CD14-positive monocyte (primary cell): ENCODE measurements around the gene GCNA. TPM values are rescaled to one million over a fixed set of nuclear protein-coding genes. Genes with fewer than 3 reads are reported as not detected.

Experiments
- DNase-seq, 3 donors: peaks; one replicate each; pipeline ENCODE4 v3.0.0-alpha.2; 2011 to 2022
- H2AFZ ChIP-seq: 2 replicates; pipeline ENCODE4 v1.6.0; 2012; ENCODE audit warnings: mild to moderate bottlenecking, low read depth, low read length, inconsistent platforms; ENCODE audit not compliant: insufficient read depth, poor library complexity, severe bottlenecking
- H3K27ac ChIP-seq, 2 donors: 1 replicate in 1 of 2; 2 replicates in 1 of 2; pipeline ENCODE4 v1.5.1; 2012 to 2013; ENCODE audit warnings: low read length in 2 of 2, control low read depth in 1 of 2, inconsistent platforms in 1 of 2, low read depth in 1 of 2, mild to moderate bottlenecking in 1 of 2
- H3K27me3 ChIP-seq, 2 donors: one replicate each; pipeline versions ENCODE4 v1.6.0 to v1.6.1; 2011 to 2013; ENCODE audit warnings: low read length in 2 of 2; ENCODE audit not compliant: control insufficient read depth in 2 of 2, insufficient read depth in 2 of 2
- H3K36me3 ChIP-seq, 2 donors: replicated peaks in 1 of 2; 1 replicate in 1 of 2; 2 replicates in 1 of 2; pipeline versions ENCODE4 v1.5.1 to v1.6.1; 2012 to 2013; ENCODE audit warnings: low read length in 2 of 2, control low read depth in 1 of 2, inconsistent platforms in 1 of 2, mild to moderate bottlenecking in 1 of 2; ENCODE audit not compliant: insufficient read depth in 2 of 2, control insufficient read depth in 1 of 2
- H3K4me1 ChIP-seq, 2 donors: 1 replicate in 1 of 2; 2 replicates in 1 of 2; pipeline versions ENCODE4 v1.5.1 to v1.6.1; 2012 to 2013; ENCODE audit warnings: low read length in 2 of 2, control low read depth in 1 of 2, inconsistent platforms in 1 of 2, mild to moderate bottlenecking in 1 of 2, moderate library complexity in 1 of 2; ENCODE audit not compliant: insufficient read depth in 2 of 2, control insufficient read depth in 1 of 2
- H3K4me2 ChIP-seq: replicated peaks from 2 replicates; pipeline ENCODE3; 2012; ENCODE audit warnings: low read length, moderate library complexity, mild to moderate bottlenecking; ENCODE audit not compliant: poor library complexity, severe bottlenecking; ENCODE audit errors: extremely low read depth
- H3K4me3 ChIP-seq, 3 experiments: fragments of 200-600 bp in 1 of 3; sonication (generic) in 1 of 3; replicated peaks in 1 of 3; 1 replicate in 2 of 3; 2 replicates in 1 of 3; pipeline ENCODE4 v1.5.1; 2011 to 2013; ENCODE audit warnings: low read length in 3 of 3, mild to moderate bottlenecking in 3 of 3, control low read depth in 2 of 3, low read depth in 2 of 3, inconsistent platforms in 1 of 3, moderate library complexity in 1 of 3
- H3K79me2 ChIP-seq: 2 replicates; pipeline ENCODE4 v1.6.0; 2012; ENCODE audit warnings: mild to moderate bottlenecking, control low read depth, inconsistent platforms, low read length, moderate library complexity; ENCODE audit not compliant: insufficient read depth
- H3K9ac ChIP-seq: 2 replicates; pipeline ENCODE4 v1.6.0; 2017; ENCODE audit warnings: low read length, mild to moderate bottlenecking; ENCODE audit not compliant: insufficient read depth, poor library complexity, severe bottlenecking
- H3K9me3 ChIP-seq, 2 donors: replicated peaks in 1 of 2; 1 replicate in 1 of 2; 2 replicates in 1 of 2; pipeline versions ENCODE4 v1.5.1 to v1.6.1; 2012 to 2013; ENCODE audit warnings: low read length in 2 of 2, control low read depth in 1 of 2; ENCODE audit not compliant: control insufficient read depth in 1 of 2, insufficient read depth in 1 of 2
- H4K20me1 ChIP-seq: 2 replicates; pipeline ENCODE4 v1.6.0; 2012; ENCODE audit warnings: mild to moderate bottlenecking, low read length, control low read depth, moderate library complexity; ENCODE audit not compliant: insufficient read depth
- H3K27ac Mint-ChIP-seq, 7 donors: one replicate each; pipeline ENCODE4 v1.8.0; 2020; ENCODE audit warnings: mild to moderate bottlenecking in 7 of 7, mixed read lengths in 7 of 7, moderate library complexity in 6 of 7, inconsistent platforms in 2 of 7
- H3K27me3 Mint-ChIP-seq, 3 donors: one replicate each; pipeline ENCODE4 v1.8.0; 2021 to 2022; ENCODE audit warnings: low read depth in 3 of 3, mild to moderate bottlenecking in 3 of 3, mixed read lengths in 3 of 3, moderate library complexity in 3 of 3, inconsistent platforms in 1 of 3
- H3K36me3 Mint-ChIP-seq, 2 donors: one replicate each; pipeline ENCODE4 v1.8.0; 2020; ENCODE audit warnings: mixed read lengths in 2 of 2, inconsistent platforms in 1 of 2, mild to moderate bottlenecking in 1 of 2
- H3K4me1 Mint-ChIP-seq: one replicate; pipeline ENCODE4 v1.8.0; 2020; ENCODE audit warnings: mild to moderate bottlenecking, mixed read lengths
- H3K4me3 Mint-ChIP-seq, 2 donors: one replicate each; pipeline ENCODE4 v1.8.0; 2020; ENCODE audit warnings: mild to moderate bottlenecking in 2 of 2, mixed read lengths in 2 of 2, moderate library complexity in 1 of 2
- H3K9me3 Mint-ChIP-seq, 7 donors: one replicate each; pipeline ENCODE4 v1.8.0; 2020 to 2022; ENCODE audit warnings: mixed read lengths in 7 of 7, mild to moderate bottlenecking in 6 of 7, moderate library complexity in 6 of 7, inconsistent platforms in 2 of 7
- CTCF ChIP-seq: fragments of 200-600 bp; IDR thresholded peaks from one replicate; pipeline ENCODE4 v1.8.0; 2022; ENCODE audit warnings: antibody characterized with exemption, mild to moderate bottlenecking
- WGBS: methylation state at CpG from one replicate; pipeline ENCODE4 v1.1.5; 2013; ENCODE audit warnings: missing lambda C conversion rate; ENCODE audit not compliant: insufficient coverage; 5-methylcytosine and 5-hydroxymethylcytosine counted together
- intact Hi-C, 2 donors: fragments of 100-400 bp; cut with micrococcal nuclease; formaldehyde crosslinking; loops; one replicate each; pipeline versions ENCODE4 v1.15.0 to v1.15.1; 2023
- polyA plus RNA-seq, 3 donors: library from polyadenylated mRNA; depleted of rRNA in 1 of 3; unstranded in 2 of 3; stranded (reverse) in 1 of 3; fragments of 300-500 nt in 2 of 3; fragments of >200 nt in 1 of 3; fragmentation: Illumina TruSeq in 2 of 3; gene quantifications; 1 replicate in 2 of 3; 2 replicates in 1 of 3; pipeline ENCODE4 v1.2.3, GENCODE V29; 2012 to 2021

The GCNA gene
- polyA plus RNA-seq, 3 donors: 0.26 to 4.7 (median 0.27) TPM

DNA sequence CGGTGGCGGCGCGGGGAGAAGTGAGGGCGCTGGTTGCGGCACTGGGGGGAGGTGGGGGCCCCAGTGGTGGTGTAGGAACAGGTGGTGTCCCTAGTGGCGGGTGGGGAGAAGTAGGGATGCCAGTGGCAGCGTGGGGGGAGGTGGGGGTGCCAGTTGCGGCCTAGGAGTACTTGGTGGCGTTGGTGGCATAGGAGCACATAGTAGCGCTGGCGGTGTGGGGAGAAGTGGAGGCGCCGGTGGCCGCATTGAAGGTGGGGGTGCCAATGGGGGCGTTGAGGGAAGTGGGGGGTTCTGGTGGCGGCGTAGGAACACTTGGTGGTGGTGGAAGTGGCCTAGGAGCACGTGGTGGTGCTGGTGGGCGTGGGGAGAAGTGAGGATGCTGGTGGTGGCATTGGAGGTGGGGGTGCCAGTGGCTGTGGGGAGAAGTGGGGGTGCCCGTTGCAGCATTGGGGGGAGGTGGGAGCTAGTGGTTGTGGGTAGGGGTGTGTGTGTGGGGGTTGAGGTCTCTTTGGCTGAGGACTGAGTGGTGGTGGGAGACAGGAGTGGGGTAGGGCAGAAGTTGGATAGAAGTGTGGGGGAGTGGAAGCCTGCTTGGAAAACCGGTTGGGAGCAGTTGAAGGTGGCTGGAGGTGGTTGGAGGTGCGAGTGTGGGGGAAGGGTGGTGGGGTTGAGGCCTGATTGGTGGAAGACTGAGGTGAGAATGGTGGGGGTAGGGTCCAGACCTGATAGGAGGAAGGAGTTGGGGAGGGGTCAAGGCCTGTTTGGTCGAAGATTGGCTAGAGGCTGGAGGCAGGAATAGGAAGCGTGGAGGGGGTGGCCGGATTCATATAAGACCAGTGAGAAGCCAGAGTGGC lies 1.1 kb downstream of the GCNA start:
- H2AFZ ChIP-seq: no peak overlapping the region
- H3K27me3 ChIP-seq: no peaks in the 10 kb centered on the region
- peak overlapping the region in 1 of 7 donors; percentile 26 for H3K27ac Mint-ChIP-seq
- peaks cover 26% of the 10 kb centered on the region for H4K20me1 ChIP-seq
- H3K36me3 Mint-ChIP-seq: peaks cover 28 to 38% of the 10 kb centered on the region in 2 donors
- H3K36me3 ChIP-seq: peaks cover 14 to 39% of the 10 kb centered on the region in 2 donors
- no peak overlapping the region for H3K4me3 Mint-ChIP-seq
- no peaks in the 10 kb centered on the region for H3K4me1 ChIP-seq
- intact Hi-C loops: loop anchor here in 1 of 2 donors (10.0 kb wide), 1 partner anchor 185 kb away; no protein-coding TSS in a partner anchor
- no peaks in the 10 kb centered on the region for H3K4me1 Mint-ChIP-seq
- no peak overlapping the region for H3K27ac ChIP-seq
- H3K9me3 ChIP-seq: no peaks in the 10 kb centered on the region
- no peaks in the 10 kb centered on the region for H3K79me2 ChIP-seq
- H3K9ac ChIP-seq: no peak overlapping the region
- DNase-seq: no peak
- WGBS: 95% methylated on average over 13 of the region's 26 CpGs
- peaks cover 0 to 5% (median 2%) of the 10 kb centered on the region in 7 donors for H3K9me3 Mint-ChIP-seq
- no peak for TF ChIP-seq CTCF
- H3K4me2 ChIP-seq: no peak overlapping the region
- H3K27me3 Mint-ChIP-seq: peaks cover 0 to 1% (median 0%) of the 10 kb centered on the region in 3 donors
- H3K4me3 ChIP-seq: no peak overlapping the region

DNA sequence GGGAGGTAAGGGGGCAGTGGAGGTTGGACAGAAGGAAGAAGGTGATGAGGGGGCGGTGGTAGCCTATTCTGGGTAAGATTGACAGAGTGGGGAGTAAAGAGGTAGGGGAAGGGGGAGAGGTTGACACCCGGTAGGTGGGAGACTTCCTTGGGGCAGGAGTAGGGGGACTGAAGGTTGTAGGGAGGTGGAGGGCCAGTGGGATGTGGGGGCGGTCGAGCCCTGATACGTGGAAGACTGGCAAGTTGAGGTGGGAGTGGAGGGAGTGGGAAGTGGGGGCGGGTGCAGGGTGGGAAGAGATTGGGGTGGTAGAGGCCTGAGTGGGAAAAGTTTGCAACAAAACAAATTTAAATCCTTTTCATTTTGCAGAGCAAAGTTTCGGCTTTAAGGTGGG lies 1.7 kb downstream of the GCNA start:
- WGBS: 100% methylated on average over 2 of the region's 7 CpGs
- no peak overlapping the region for H3K27ac ChIP-seq

More for the DNA sequence above, 1.7 kb downstream of the GCNA start:
- Mint-ChIP-seq H3K36me3 (peaks cover 22 to 31% of the 10 kb centered on the region in 2 donors), H3K27me3 (peaks cover 0 to 1% (median 0%) of the 10 kb centered on the region in 3 donors), H3K27ac (peak overlapping the region in 3 of 7 donors; percentile 26 to 50 (median 31)), H3K9me3 (peaks cover 0 to 5% (median 2%) of the 10 kb centered on the region in 7 donors), H3K4me3 (no peak overlapping the region), H3K4me1 (no peaks in the 10 kb centered on the region)
- Histone ChIP-seq H2AFZ (no peak overlapping the region), H3K79me2 (no peaks in the 10 kb centered on the region), H3K27me3 (no peaks in the 10 kb centered on the region), H3K4me2 (no peak overlapping the region), H3K36me3 (peaks cover 8 to 33% of the 10 kb centered on the region in 2 donors), H3K9ac (no peak overlapping the region), H3K9me3 (no peaks in the 10 kb centered on the region), H4K20me1 (peaks cover 21% of the 10 kb centered on the region), H3K4me1 (no peaks in the 10 kb centered on the region), H3K4me3 (no peak overlapping the region)
- intact Hi-C loops: loop anchor here in 1 of 2 donors (10.0 kb wide), 1 partner anchor 185 kb away; no protein-coding TSS in a partner anchor
- TF ChIP-seq CTCF: no peak
- no peak for DNase-seq
